ENCODE measurements around the gene FAM131A. TPM values are rescaled to one million over a fixed set of nuclear protein-coding genes. Genes with fewer than 3 reads are reported as not detected.
A peak's percentile ranks its signal among the peaks of the same experiment; 100 is the strongest.

Gene FAM131A
- total RNA-seq, 1 experiment from 2014 or later = 14.4 TPM

- Histone ChIP-seq H3K23ac (ENCODE audit: insufficient read length, low read depth, low read length) (no peak within 1 kb of the TSS), H3K23me2 (ENCODE audit: insufficient read length, low read depth, low read length, poor library complexity, severe bottlenecking) (peaks cover 9% of the 10 kb centered on the region), H3K14ac (ENCODE audit: insufficient read depth, low read length) (no peak within 1 kb of the TSS), H2BK120ac (ENCODE audit: low read depth, low read length, poor library complexity, severe bottlenecking) (no peak within 1 kb of the TSS), H3K27me3 (ENCODE audit: insufficient read depth, low read length) (peaks cover 33% of the 10 kb centered on the region), H4K20me1 (ENCODE audit: control insufficient read depth, insufficient read depth, insufficient read length) (peaks cover 2% of the 10 kb centered on the region), H3K9me3 (ENCODE audit: control insufficient read depth, low read depth, low read length) (no peaks in the 10 kb centered on the region), H3K4me2 (ENCODE audit: insufficient read depth, insufficient read length, low read length) (peak within 1 kb of the TSS; percentile 80), H4K5ac (ENCODE audit: insufficient read length, low read depth, low read length) (no peak within 1 kb of the TSS), H3K9ac (ENCODE audit: extremely low read depth, insufficient read length, low read length) (no peak within 1 kb of the TSS), H4K91ac (ENCODE audit: insufficient read length, low read depth, low read length) (no peak within 1 kb of the TSS), H3K4ac (ENCODE audit: low read depth, low read length) (no peak within 1 kb of the TSS), H3K79me2 (ENCODE audit: insufficient read depth, low read length) (no peaks in the 10 kb centered on the region), H2BK12ac (ENCODE audit: insufficient read length, low read depth, low read length) (no peak within 1 kb of the TSS), H2AK5ac (ENCODE audit: insufficient read length, low read length) (no peak within 1 kb of the TSS), H2BK20ac (ENCODE audit: low read depth, low read length, poor library complexity, severe bottlenecking) (no peak within 1 kb of the TSS), H3K79me1 (ENCODE audit: insufficient read depth, low read depth, low read length, poor library complexity, severe bottlenecking) (no peaks in the 10 kb centered on the region), H3K56ac (ENCODE audit: insufficient read length, low read depth, low read length) (no peak within 1 kb of the TSS), H4K8ac (replicated peaks; ENCODE audit: insufficient read length, low read depth, low read length) (no peak within 1 kb of the TSS), H3K18ac (ENCODE audit: insufficient read length, low read depth, low read length) (no peak within 1 kb of the TSS), H2BK5ac (ENCODE audit: insufficient read length, low read length) (no peak within 1 kb of the TSS), H2BK15ac (ENCODE audit: low read depth, low read length) (no peak within 1 kb of the TSS), H3K4me1 (ENCODE audit: insufficient read depth, low read length) (peaks cover 9% of the 10 kb centered on the region; the same call in 1 of the 2 replicates), H3T11ph (ENCODE audit: low read length) (no peak within 1 kb of the TSS), H3K27ac (ENCODE audit: insufficient read length, low read depth, low read length) (no peak within 1 kb of the TSS), H2AFZ (ENCODE audit: low read length) (no peak within 1 kb of the TSS)
- Mint-ChIP-seq H3K4me1 (peaks cover 38 to 39% of the 10 kb centered on the region in 2 experiments), H3K27ac (no peak within 1 kb of the TSS; a peak in 1 of 7 replicates), H3K9me3 (peaks cover 0 to 3% of the 10 kb centered on the region in 2 experiments; a peak in 2 of 5 replicates), H3K4me3 (peak within 1 kb of the TSS; percentile 66 to 83), H3K36me3 (ENCODE audit: insufficient read depth in 1 of 3, low read depth in 3 of 3) (no peaks in the 10 kb centered on the region), H3K27me3 (ENCODE audit: low read depth) (peaks cover 90% of the 10 kb centered on the region)
- TF ChIP-seq CTCF (conservative IDR thresholded peaks at IDR 0.05) = no peak
- no CpG with 5 or more reads among the region's 71 CpGs for WGBS (ENCODE audit: extremely low coverage, insufficient read length, low lambda C conversion rate)
- DNase-seq = no peak
Measured at GRCh38 chr3:184379358-184380184, 42.2 kb downstream of the FAM131A start, which contains the start of gene CHRD. CHRD (plus strand) TSS chr3:184380054; CDS start chr3:184380319, 265 bp downstream.

Measured in H9 (cell line).